ENCODE measurements around the gene CNOT11.
A peak's percentile ranks its signal among the peaks of the same experiment; 100 is the strongest.

Gene CNOT11

GRCh38 chr2:101282980-101283379, 30.3 kb downstream of the CNOT11 start:
- DNase-seq: no peak

DNA sequence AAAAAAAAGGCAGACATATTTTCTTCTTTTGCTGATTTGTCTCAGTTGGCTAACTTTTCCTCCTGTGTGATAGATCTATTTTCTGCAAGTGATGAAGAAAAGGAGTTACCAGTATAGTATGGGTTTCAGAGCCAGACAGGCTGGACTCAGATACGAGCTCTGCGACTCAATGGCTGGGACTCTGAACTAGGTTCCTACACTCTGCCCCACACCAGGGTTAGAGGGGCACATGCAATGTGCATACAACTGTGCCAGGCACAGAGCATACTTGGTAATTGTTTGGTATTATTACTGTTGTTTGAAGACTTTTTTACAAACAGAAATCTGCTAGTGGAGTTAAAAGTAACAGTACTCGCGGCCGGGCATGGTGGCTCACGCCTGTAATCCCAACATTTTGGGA, 34.0 kb downstream of the CNOT11 start:
- no peak for DNase-seq

GRCh38 chr2:101287303-101287702, 34.6 kb downstream of the CNOT11 start:
- DNase-seq: no peak

- DNase-seq: no peak
These were observed 38.0 kb downstream of the CNOT11 start for GRCh38 chr2:101290711-101291110.

DNA sequence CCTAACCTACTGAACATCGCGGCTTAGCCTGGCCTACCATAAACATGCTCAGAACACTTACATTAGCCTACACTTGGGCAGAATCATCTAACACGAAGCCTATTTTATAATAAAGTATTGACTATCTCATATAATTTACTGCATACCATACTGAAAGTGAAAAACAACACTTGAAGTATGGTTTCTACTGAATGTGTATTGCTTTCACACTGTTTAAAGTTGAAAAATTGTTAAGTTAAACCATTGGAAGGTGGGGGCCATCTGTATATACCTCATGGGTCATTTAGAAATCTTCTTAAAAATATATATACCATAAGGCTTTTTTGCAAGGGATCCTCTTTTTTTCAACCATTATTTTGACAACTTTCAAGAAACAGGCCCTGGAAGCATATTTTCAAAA, 39.3 kb downstream of the CNOT11 start:
- no peak for DNase-seq

- DNase-seq: no peak
These were observed 40.9 kb downstream of the CNOT11 start for GRCh38 chr2:101293544-101293943.

DNA sequence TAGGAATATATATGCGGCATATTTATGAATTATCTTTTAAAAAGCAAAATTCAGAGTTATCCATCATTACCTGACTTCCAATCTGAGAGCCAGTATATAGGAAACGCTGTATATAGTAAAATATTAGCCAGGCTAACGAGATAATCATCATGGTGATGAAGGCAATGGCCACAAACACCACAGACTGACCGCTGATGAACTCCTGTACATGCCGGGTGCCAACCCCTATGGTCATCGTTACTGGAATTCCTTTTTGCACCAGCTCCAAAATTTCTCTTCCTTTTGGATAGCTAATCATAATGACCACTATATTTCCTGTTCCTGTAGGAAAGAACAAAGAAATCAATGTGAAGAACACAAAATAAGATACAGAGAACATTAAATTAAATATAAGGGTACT, 42.2 kb downstream of the CNOT11 start:
- DNase-seq: no peak

GRCh38 chr2:101295895-101296294, 43.2 kb downstream of the CNOT11 start:
- no peak for DNase-seq

- no peak for DNase-seq
These were observed 43.7 kb downstream of the CNOT11 start for GRCh38 chr2:101296371-101296770.

GRCh38 chr2:101297383-101297782, 44.7 kb downstream of the CNOT11 start:
- no peak for DNase-seq

GRCh38 chr2:101299604-101300003, 46.9 kb downstream of the CNOT11 start:
- DNase-seq: no peak

DNA sequence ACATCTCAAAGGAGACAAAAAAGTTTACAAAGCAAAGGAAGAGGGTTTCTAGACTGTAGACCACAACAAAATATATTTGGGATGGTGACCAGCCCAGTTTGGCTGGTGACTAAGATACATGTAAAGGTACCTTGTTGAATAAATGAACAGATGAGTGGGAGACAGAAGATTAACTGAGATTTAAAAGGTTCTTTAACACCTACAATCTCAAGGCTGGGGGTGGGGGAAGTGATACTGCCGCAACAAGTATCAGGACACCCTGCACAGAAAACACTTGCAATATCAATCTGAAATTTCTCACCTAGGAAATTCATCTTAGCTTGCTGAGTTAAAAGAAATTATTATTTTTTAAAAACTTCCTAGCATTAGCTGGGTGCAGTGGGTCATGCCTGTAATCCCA, 47.5 kb downstream of the CNOT11 start:
- no peak for DNase-seq

DNA sequence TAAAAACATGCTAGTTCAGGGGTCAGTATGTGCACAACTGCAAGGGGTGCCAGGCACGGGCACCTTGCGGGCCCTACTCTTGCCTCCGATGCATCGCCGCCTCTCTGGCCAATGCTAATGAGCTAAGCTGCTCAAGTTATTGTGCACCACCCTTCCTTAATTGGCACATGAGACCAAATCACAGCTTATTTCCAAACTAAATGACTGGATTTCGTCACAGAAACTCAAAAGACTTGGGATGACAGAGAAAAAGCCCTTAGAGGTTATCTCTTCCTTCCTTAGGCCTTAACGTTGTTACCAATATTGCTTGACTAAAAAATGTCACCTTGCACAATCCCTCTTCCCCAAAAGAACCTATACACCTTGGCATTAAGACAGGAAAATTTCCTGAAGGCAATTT, 48.1 kb downstream of the CNOT11 start:
- no peak for DNase-seq

DNA sequence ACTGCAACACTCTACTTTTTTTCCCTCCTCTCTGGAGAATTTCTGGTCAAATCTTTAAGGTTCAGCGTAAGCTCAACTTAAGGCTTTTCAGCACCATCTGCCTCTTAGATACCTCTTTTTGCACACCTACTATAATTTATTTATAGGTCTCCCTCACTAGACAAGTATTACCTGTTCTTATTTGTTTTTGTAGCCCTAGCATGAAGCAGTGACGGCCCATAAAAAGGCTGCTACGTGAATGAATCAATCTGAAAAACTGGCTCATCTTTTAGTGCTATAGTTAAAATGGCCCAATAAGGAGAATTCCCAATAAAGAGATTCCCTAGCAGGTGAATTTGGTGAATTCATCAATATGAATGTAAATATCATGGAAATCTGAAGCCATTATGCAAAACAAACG, 49.3 kb downstream of the CNOT11 start:
- DNase-seq: no peak

GRCh38 chr2:101303688-101304087, 51.0 kb downstream of the CNOT11 start:
- no peak for DNase-seq

DNA sequence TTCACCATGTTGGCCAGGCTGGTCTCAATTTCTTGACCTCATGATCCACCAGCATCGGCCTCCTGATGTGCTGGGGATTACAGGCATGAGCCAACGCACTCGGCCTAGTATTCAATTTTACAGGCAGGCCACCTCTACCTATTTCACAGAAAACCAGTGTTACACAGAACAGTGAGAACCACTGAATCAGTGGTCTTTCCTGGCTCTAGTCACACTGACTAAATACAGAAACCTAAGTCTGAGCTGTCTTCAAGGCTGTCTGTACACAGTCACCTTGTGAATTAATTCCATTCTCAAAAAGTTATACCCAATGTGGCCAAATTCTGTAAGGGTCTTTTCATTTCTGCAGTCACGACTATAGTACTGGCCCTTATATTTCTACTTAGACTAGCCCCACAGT, 52.3 kb downstream of the CNOT11 start:
- DNase-seq: no peak

- DNase-seq: no peak
These were observed 52.9 kb downstream of the CNOT11 start for GRCh38 chr2:101305492-101306078.

DNA sequence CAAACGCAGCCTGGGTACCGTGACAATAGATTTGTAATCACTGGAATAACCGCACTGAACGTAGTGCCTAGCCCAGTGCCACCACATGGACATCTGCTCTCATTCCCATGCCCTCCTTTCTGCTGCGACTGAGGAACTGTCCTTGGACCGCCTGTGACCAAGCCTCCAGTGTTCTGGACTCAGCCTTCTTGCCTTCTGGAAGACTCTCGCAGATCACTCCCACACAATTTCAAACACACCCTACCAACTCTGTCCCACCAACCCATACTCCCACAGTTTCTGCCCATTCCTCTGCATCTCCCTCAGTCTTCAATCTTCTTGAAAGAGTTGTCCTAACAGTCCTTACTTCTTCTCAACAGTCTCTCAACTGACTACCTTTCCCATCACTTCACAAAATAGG, 53.7 kb downstream of the CNOT11 start:
- DNase-seq: no peak

- no peak for DNase-seq
These were observed 54.8 kb downstream of the CNOT11 start for GRCh38 chr2:101307503-101307902.

- DNase-seq: no peak
These were observed 55.3 kb downstream of the CNOT11 start for GRCh38 chr2:101307950-101308431.

DNA sequence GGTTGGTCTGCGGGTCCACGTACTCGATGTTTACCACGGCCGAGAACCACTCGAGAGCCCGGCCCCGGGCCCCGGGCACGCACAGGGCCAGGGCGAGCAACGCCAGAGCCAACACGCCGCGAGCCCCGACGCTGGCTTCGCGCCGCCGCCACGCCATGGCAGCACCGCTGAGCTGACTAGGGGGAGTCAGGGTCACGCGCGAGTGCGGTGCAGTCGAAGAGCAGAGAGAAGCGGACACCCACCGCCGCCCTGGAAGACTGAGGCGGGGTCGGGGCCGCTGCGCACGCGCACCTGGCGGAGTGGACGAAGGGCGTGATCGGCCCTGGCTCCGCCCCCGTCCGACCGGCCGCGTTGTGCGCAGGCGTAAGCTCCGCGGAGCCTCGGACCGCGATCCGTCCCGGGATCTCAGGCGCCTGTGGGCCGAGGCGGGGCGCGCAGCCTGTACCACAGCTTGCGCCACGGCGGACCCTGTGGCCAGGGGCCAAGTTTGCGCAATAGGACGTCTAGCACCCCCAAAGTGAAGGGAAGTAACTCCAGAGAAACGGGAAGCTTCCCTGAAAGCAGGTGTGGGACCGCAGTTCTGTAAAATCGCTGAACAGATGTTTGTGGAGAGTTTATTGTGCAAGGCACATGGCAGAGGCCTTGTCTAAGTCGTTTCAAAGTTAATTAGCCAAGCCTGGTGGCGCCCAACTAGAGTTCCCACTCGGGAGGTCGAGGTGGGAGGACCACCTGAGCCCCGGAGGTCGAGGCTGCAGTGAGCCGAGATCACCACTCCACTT, 55.9 kb downstream of the CNOT11 start, which contains the start of gene RNF149:
Gene RNF149 (minus strand): TSS at position 270 of the 779 bp plus-strand sequence. CDS start 113 bp downstream, at position 157.
- peak; percentile 80 for DNase-seq

DNA sequence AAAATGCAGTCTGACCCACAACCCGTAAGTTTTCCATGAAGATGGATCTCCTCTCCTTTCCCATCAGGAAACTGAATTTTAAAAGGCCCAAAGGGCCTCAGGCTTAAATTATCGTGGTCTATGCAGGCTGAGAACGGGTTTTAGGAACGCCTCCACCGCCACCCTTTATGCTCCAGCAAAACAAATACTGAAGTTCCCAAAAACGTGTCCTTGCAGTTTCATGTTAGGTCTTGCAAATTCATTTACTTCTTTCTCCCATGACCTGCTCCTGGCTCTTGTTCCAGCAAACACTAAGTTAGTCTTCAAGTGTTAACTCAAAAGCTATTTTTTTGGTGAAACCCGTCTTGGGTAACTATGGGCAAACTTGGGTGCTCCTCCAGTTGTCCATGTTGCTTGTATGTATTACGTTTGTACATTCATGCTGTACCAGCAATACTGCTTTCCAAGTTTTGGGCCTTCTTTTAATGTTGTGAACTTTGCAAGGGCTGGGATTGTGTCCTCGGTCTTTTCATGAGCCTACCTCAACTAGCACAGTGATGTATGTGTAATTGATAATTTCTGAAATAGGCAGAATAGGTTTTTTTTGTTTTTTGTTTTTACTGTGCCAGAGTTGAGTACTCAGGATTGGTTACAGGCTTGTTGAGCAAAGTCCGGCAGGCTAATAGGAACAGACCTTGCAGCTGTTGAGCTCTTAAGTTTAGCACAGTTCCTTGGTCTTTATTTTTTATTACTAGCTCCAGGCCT, 57.6 kb downstream of the CNOT11 start:
- no peak for DNase-seq

DNA sequence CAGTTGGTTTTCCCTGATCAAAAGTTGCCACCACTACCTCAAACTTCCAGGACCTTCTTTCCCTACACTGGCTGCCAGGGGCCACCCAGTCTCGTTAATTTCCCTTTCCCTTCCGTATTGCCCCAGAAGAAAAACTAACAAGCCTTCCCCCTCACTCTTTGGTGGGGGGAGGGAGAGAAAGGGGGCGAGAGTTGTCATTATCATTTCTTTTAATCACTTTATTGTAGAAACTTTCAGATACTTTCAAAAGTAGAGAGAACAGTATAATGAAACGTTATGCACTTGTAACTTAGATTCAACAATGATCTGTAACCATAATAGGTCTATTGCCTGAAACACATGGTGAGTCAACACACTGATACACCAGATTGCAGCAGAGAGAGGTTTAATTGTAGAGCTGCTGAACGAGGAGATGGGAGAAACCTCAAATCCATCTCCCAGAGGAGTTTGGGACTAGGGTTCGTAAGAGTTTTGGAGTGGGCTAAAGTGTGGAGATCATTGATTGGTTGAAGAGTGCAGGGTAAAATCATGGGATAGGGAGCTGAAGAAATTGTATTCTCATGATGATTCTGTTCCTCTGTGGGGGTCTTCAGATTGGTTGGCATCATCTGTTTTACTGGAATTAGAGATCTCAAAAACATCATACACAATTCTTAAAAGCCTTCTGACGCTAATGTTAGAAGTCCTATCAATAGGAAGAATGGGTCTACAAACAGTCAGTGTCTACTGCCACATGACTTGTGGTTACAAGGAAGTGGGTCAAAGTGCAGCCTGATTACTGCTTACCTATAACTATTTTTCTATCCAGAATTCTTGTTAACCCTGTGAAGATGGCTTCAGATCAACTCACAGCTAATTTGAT, 58.4 kb downstream of the CNOT11 start:
- DNase-seq: no peak
